ENCODE data around the gene SSNA1. TPM values are rescaled to one million over a fixed set of nuclear protein-coding genes. Genes with fewer than 3 reads are reported as not detected.
A peak's percentile ranks its signal among the peaks of the same experiment; 100 is the strongest.
"Not testable (repeated sequence)": the region's sequence is repeated elsewhere in the genome, so short reads cannot be mapped to it uniquely, and the experiment has no call there.

Gene SSNA1
- total RNA-seq, 1 donor from 2014 or later, result 123 TPM

DNA sequence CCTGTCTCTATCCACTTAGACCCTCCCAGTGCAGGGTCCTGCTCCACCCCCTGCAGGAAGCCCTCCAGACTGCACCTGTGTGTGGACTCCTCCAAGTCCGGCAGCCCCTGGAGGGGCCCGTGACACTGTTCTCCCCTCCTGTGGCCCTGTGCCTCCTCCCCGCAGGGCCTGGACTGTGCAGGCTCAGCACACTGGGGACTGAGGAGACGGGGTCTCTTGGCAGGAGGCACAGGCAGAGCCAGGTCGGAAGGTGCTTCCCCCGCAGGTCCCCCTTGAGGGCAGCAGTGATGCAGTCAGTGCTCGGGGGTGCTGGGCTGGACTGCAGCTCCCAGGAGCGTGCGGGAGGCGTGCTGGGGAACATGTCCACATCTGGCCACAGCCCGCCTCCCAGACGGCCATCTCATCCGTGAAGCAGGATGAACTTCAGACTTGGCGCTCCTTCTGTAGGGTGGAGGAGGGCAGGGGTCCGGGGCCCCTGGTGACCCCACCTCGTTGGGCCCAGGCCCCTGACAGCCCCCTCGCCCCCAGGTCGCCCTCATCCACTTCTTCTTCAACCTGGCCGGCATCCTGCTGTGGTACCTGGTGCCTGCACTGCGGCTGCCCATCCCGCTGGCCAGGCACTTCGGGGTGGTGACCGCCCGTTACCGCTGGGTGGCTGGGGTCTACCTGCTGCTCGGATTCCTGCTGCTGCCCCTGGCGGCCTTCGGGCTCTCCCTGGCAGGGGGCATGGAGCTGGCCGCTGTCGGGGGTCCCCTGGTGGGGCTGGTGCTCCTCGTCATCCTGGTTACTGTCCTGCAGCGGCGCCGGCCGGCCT lies 47.2 kb downstream of the SSNA1 start:
- Histone ChIP-seq H3K27ac (no peak overlapping the region), H3K4me3 (peak overlapping the region in 1 of 2 donors; percentile 32), H3K36me3 (no peaks in the 10 kb centered on the region), H3K9me3 (no peaks in the 10 kb centered on the region), H3K27me3 (no peaks in the 10 kb centered on the region), H3K4me1 (peaks cover 0 to 17% of the 10 kb centered on the region in 2 donors)
- no peak for DNase-seq (ENCODE audit: low spot score in 2 of 2)
- intact Hi-C loops (cut with DNase I), result no loop called here
- TF ChIP-seq, protein P1, sequence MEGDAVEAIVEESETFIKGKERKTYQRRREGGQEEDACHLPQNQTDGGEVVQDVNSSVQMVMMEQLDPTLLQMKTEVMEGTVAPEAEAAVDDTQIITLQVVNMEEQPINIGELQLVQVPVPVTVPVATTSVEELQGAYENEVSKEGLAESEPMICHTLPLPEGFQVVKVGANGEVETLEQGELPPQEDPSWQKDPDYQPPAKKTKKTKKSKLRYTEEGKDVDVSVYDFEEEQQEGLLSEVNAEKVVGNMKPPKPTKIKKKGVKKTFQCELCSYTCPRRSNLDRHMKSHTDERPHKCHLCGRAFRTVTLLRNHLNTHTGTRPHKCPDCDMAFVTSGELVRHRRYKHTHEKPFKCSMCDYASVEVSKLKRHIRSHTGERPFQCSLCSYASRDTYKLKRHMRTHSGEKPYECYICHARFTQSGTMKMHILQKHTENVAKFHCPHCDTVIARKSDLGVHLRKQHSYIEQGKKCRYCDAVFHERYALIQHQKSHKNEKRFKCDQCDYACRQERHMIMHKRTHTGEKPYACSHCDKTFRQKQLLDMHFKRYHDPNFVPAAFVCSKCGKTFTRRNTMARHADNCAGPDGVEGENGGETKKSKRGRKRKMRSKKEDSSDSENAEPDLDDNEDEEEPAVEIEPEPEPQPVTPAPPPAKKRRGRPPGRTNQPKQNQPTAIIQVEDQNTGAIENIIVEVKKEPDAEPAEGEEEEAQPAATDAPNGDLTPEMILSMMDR (IDR thresholded peaks at IDR 0.05), result no peak

DNA sequence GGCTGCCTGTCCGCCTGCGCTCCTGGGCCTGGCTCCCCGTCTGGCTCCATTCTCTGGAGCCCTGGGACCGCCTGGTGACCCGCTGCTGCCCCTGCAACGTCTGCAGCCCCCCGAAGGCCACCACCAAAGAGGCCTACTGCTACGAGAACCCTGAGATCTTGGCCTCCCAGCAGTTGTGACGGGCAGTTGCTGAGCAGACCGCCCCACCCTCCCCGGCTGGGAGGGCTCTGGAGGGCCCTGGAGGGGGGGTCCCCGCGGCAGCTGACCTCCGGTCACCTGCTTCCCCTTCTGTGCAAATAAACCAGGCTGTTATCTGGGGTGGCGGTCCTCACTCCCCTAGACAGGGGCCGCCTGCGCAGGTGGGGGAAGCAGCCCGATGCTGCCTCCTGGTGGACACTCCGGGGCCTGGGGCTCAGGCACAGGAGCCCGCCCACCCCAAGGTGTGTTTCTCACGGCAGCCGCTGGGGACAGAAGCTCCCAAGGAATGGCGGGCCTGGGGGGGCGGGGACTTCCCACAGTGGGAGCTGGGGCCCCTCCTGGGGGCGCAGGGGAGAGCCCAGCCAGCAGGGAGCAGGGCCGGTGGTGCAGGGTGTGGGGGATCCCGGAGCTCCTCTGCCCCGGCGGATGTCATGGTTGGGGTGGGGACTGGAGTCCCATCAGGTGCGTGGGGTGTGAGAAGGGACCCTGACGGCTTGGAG lies 47.9 kb downstream of the SSNA1 start:
- intact Hi-C loops (cut with DNase I), result no loop called here
- peak; percentile 29 to 90 for DNase-seq (ENCODE audit: low spot score in 2 of 2)

DNA sequence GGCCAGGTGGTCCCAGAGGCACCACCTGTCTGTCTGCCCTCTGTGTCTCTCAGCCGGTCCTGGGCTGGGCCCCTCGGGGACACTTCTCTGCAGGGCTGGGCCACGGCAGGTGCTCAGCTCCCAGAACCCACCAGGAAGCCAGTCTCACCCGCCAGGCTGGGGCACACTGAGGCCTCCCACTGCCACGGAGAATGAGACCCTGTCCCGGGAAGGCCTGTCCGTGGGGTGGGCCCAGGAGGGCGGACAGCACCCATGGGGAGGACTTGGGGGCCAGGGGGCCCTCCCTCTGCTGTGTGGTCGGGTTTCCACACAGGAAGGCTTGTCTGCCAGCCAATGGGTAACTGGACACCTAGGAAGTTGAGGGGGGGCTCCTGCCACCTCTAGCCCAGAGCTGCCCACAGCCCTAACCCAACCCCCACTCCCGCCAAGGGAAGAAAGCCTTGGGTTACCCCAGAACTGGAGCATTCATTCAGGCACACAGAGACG lies 48.5 kb downstream of the SSNA1 start:
- H3K9me3 ChIP-seq, result no peaks in the 10 kb centered on the region
- H3K4me3 ChIP-seq, result no peak overlapping the region
- H3K27ac ChIP-seq, result no peak overlapping the region
- TF ChIP-seq, protein P1 (IDR thresholded peaks at IDR 0.05), result no peak
- H3K27me3 ChIP-seq, result no peaks in the 10 kb centered on the region
- intact Hi-C loops (cut with DNase I), result no loop called here
- peaks cover 1 to 19% of the 10 kb centered on the region in 2 donors for H3K4me1 ChIP-seq
- no peaks in the 10 kb centered on the region for H3K36me3 ChIP-seq
- DNase-seq (ENCODE audit: low spot score in 2 of 2), result no peak

More for the DNA sequence above, 47.9 kb downstream of the SSNA1 start:
- peak overlapping the region in 1 of 2 donors; percentile 32 for H3K4me3 ChIP-seq
- no peaks in the 10 kb centered on the region for H3K27me3 ChIP-seq
- no peaks in the 10 kb centered on the region for H3K9me3 ChIP-seq
- H3K27ac ChIP-seq, result no peak overlapping the region
- H3K36me3 ChIP-seq, result no peaks in the 10 kb centered on the region
- peaks cover 0 to 17% of the 10 kb centered on the region in 2 donors for H3K4me1 ChIP-seq
- TF ChIP-seq, protein P1 (IDR thresholded peaks at IDR 0.05), result peak; percentile 94 to 99 (median 99)

GRCh38 chr9:137237759-137238726 lies 49.6 kb downstream of the SSNA1 start:
- intact Hi-C loops (cut with DNase I), result no loop called here
- Histone ChIP-seq H3K27ac (no peak overlapping the region), H3K4me3 (no peak overlapping the region), H3K9me3 (no peaks in the 10 kb centered on the region), H3K27me3 (no peaks in the 10 kb centered on the region), H3K36me3 (peaks cover 9 to 10% of the 10 kb centered on the region in 2 donors), H3K4me1 (peaks cover 12 to 29% of the 10 kb centered on the region in 2 donors)
- no peak for DNase-seq (ENCODE audit: low spot score in 2 of 2)
- TF ChIP-seq, protein P1 (IDR thresholded peaks at IDR 0.05), result no peak

- not testable (repeated sequence) for DNase-seq (ENCODE audit: low spot score in 2 of 2); H3K9me3 ChIP-seq; H3K27me3 ChIP-seq
- Histone ChIP-seq H3K4me1 (peaks cover 13 to 31% of the 10 kb centered on the region in 2 donors), H3K27ac (peak overlapping the region; percentile 85 to 88), H3K4me3 (peak overlapping the region; percentile 51 to 73), H3K36me3 (peaks cover 14 to 20% of the 10 kb centered on the region in 2 donors)
- intact Hi-C loops (cut with DNase I), result loop anchor here (1.0 kb wide), 3 partner anchors 16 to 51 kb away; partner anchors contain the start of genes ANAPC2, SSNA1 and TPRN
Observed at GRCh38 chr9:137239541-137240200, 51.2 kb downstream of the SSNA1 start.

Other genes with a start within 250 kb of the SSNA1 start
- 421 TPM for gene FBXW5, start 243.9 kb upstream of the SSNA1 start, total RNA-seq
- gene C8G, start 243.4 kb upstream of the SSNA1 start, total RNA-seq, result 8.6 TPM
- not detected for gene LCN12, start 236.4 kb upstream of the SSNA1 start, total RNA-seq
- 68.3 TPM for gene PTGDS, start 211.2 kb upstream of the SSNA1 start, total RNA-seq
- not detected for gene LCNL1, start 205.7 kb upstream of the SSNA1 start, total RNA-seq
- gene PAXX, start 196.3 kb upstream of the SSNA1 start, total RNA-seq, result 87.0 TPM
- gene CLIC3, start 192.1 kb upstream of the SSNA1 start, total RNA-seq, result 2.8 TPM
- gene ABCA2, start 160.4 kb upstream of the SSNA1 start, total RNA-seq, result 102 TPM
- gene FUT7, start 156.6 kb upstream of the SSNA1 start, total RNA-seq, result not detected
- 579 TPM for gene NPDC1, start 142.5 kb upstream of the SSNA1 start, total RNA-seq
- gene ENTPD2, start 134.6 kb upstream of the SSNA1 start, total RNA-seq, result not detected
- 8.7 TPM for gene SAPCD2, start 118.1 kb upstream of the SSNA1 start, total RNA-seq
- 17.1 TPM for gene UAP1L1, start 111.2 kb upstream of the SSNA1 start, total RNA-seq
- gene MAN1B1, start 101.7 kb upstream of the SSNA1 start, total RNA-seq, result 85.3 TPM
- 176 TPM for gene DPP7, start 73.9 kb upstream of the SSNA1 start, total RNA-seq
- not detected for gene GRIN1, start 49.5 kb upstream of the SSNA1 start, total RNA-seq
- not detected for gene LRRC26, start 18.6 kb upstream of the SSNA1 start, total RNA-seq
- not detected for gene TMEM210, start 16.6 kb upstream of the SSNA1 start, total RNA-seq
- 24.1 TPM for gene ANAPC2, start 116 bp upstream of the SSNA1 start, total RNA-seq
- 2.8 TPM for gene TPRN, start 12.1 kb downstream of the SSNA1 start, total RNA-seq
- gene TMEM203, start 17.0 kb downstream of the SSNA1 start, total RNA-seq, result 24.3 TPM
- 27.0 TPM for gene NDOR1, start 17.0 kb downstream of the SSNA1 start, total RNA-seq
- 6.7 TPM for gene RNF208, start 33.6 kb downstream of the SSNA1 start, total RNA-seq
- not detected for gene CYSRT1, start 36.5 kb downstream of the SSNA1 start, total RNA-seq
- gene RNF224, start 38.8 kb downstream of the SSNA1 start, total RNA-seq, result not detected
- gene SLC34A3, start 42.2 kb downstream of the SSNA1 start, total RNA-seq, result not detected
- gene TUBB4B, start 52.6 kb downstream of the SSNA1 start, total RNA-seq, result 403 TPM
- not detected for gene STPG3, start 62.6 kb downstream of the SSNA1 start, total RNA-seq
- gene NELFB, start 66.7 kb downstream of the SSNA1 start, total RNA-seq, result 71.7 TPM
- 38.3 TPM for gene TOR4A, start 89.0 kb downstream of the SSNA1 start, total RNA-seq
- 51.7 TPM for gene NRARP, start 113.6 kb downstream of the SSNA1 start, total RNA-seq
- gene EXD3, start 234.5 kb downstream of the SSNA1 start, total RNA-seq, result 16.7 TPM
- 6.9 TPM for gene NOXA1, start 234.7 kb downstream of the SSNA1 start, total RNA-seq